Measurements from ENCODE around the gene IRX6.

Gene IRX6

DNA sequence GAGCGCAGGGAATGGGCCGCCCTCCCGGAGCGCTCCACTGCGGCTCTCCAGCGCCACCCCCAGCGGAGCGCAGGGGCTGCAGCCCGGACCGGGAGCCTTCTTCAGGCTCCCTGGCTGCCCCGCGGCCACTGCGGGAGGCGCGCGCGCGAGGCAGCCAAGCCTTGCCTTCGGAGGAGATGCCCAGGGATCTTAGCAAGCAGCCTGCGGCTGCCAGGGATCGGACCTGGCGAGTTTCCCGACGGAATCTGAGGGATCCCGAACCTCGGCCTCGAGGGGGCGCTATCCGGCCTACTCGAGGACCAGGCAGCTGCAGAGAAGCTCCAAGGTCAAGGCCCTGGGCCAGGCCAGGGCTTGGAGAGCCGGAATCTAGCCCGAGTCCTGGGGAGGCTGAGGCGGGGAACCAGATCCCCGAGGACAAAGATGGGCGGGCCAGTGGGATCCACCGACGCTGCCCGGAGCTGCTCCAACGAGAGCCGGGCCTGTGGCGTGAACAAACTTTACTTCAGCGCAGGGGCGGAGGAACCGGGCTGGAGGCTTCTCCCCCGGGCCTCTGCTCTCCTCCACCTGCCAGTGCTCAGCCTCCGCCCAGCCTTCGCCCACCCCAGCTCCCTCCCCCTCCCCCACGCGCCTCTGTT lies at the start of gene IRX6:
Gene IRX6, plus strand, starts transcription at position 567 of the 635 bp plus-strand sequence. CDS start 889 bp downstream, outside the sequence.
- peak; percentile 37 for DNase-seq (ENCODE audit: low read depth)

DNA sequence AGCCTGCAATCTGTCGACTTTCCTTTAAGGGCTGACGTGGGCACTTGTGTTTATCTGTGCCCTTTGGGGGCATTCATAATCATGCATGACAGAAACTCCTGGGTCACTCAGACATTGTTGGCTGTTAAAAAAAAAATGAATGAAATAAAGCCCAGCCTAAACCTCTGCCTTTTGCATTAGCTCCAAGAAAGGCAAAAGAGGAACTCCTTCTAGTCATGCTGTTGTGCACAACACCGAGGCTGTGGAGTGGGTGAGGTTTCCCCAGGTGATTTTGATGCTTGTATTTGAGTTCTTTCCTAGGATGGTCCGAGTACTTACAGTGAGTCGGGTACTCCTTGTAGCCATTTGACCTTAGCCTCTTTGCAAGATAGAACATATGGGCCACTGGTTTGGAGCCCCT lies 49.6 kb upstream of the IRX6 start:
- DNase-seq (ENCODE audit: low read depth) = no peak

DNA sequence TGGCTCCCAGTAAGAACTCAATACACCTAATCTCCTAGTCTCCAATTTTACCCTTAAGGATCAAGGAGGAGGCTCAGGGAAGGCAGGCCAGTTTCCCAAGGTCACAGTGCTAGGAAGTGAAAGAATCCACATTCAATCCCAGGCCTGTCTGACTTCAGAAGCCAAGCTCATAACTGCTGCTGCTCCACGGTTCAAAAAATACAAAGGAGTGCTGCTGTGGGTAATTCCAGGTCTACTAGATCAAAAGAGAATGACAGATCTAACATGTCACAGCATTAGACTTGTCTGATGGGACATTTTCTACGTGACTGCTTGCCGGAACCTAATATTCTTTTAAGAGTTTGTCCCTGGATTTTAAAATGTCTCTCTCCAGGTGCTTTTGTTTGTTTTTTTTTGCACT lies 48.8 kb upstream of the IRX6 start:
- DNase-seq (ENCODE audit: low read depth) = no peak

DNA sequence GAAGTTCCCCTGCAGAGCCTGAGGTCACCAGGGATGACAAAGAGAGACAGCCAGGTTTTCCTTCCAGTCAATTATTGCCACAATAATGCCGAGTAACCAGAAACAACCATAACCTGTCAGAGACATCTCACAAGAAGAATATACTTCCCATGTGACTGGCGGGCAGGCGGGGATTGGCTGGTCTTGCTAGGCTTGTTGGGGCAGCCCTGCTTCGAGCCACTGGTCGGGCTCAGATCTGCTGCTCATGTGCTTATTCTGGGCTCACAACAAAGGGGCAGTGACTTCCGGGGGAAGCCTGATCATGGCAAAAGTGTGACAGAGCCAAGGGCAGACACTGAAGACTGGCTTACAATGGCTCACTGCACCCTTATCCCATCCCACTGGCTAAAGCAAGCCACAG lies 48.1 kb upstream of the IRX6 start:
- no peak for DNase-seq (ENCODE audit: low read depth)

DNA sequence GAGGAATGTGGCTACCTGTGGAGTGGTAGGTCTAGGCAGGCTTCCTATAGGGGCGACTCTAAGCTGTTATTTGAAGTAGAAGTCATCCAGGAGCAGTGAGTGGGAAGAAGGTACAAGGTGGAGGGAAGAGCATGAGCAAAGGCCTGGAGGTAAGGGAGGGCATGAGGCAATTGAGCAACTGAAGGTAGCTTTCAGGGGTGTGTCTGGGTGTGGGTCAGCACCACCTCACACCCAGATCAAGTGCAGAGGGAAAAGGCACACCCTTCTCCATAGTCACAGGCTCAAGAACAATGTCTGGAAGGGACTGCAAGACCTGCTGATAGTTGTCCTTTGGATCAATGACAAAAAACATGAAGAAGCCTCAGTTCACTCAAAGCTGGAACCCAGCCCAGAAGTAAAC lies 46.5 kb upstream of the IRX6 start:
- no peak for DNase-seq (ENCODE audit: low read depth)

DNA sequence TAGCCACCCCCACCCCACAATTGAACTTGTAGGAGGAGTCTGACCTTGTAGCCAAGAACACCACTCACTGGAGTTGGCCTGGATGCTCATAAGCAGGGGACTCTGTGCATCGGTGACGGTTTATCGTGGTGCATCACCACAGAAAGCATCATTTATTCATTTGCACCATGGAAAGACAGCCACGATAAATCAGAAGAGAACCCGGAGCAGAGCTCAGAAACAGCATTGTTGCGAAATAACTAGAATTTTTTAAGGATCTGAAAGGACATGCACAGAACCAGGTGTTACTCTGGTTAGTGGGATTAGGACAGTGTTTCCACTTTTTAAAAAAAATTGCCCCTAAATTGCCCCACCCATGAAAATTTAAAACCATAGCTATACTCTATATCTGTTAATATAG lies 44.4 kb upstream of the IRX6 start:
- DNase-seq (ENCODE audit: low read depth) = no peak

DNA sequence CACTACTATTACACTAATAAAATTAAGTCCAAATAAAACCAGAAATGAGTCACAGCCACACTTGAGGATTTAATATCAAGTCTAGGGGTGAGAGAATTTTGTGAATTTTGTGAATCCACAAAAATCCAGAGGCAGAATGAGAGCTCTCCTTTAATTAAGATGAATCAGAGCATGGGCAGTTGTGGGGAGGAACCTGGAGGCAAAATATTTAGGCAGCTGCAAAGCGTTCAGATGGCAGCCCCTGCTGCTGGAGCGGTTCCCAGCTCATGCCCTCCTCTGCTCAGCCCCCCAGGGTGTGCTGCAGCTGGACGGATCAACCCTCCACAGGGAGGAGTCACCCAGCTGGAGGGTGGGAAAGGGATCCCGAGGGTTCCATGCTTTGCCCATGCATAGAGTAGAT lies 43.4 kb upstream of the IRX6 start:
- no peak for DNase-seq (ENCODE audit: low read depth)

DNA sequence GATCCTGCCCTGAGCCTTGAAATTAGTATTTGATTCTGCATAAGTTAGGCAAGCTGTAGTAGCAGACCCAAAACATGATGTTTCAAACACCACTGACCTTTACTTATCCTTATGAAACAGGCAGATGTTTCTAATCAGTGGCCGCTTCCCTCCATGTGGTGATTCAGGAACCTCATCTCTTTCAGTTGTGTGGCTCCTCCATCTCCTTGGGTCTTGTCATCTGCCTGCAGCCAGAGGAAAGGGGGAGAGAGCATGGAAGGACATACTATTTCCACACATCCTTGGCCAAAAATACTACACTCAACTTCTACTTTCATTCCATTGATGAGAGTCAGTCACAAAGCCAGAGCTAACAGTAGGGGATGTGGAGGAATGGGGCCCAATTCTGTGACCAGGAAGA lies 41.6 kb upstream of the IRX6 start:
- no peak for DNase-seq (ENCODE audit: low read depth)

DNA sequence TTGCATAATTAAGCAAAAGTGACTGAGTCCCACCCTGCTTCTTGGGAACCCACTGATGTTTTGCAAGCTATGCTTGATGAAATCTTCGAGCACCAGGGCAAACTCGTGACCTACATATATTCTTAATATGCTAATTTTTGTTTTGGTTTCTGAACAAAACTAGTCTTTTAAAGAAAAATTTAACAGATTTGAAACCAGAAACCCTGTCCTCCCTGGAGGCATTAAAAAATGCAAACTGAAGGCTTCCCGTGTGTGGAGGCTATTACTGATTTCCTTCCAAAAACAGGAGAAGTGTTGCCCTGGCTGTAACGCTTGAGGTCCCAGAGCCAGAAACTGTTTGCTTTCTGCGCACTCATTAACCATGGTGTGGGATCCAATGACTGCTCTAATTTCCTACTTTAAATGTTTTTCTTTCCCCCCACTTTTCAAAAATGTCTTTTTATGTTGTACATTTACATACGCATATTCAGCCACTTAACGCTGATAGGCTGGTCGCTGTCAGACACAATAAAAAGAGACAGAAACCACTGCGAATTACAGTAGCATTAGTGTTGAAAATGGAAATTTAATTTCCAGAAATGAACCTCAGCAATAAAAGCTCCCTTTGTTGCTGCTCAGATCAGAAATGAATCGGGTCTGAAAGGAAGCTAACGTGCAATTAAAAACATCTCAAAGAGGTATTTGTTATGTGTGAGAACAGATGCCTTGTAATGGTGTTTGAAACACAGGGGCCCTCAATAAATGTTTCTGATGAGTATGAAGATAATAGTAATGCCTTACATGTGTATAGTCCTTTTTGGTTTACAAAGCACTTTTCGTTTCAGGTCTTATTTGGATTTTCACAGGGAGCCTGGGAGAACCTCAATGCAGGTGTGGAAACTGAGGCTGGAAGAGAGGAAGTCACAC lies 39.9 kb upstream of the IRX6 start:
- DNase-seq (ENCODE audit: low read depth) = no peak

DNA sequence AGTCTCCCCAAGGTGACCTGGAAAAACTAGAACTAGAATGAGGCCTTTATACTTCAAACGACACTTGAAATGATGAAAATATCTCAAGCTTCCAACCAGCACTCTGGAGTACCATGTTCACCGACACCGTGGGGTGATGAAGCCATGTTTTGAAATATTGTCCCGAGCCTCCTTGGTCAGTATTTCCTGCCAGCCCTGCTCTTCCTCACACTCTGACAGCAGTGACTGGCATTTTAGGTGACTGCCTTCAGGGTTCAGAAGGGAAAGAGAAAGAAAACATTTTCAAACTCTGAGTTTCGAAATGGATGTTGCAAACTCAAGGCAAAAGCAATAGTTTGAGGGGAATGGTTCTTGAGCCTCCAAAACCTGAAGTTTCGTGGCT lies 39.3 kb upstream of the IRX6 start:
- DNase-seq (ENCODE audit: low read depth) = no peak

DNA sequence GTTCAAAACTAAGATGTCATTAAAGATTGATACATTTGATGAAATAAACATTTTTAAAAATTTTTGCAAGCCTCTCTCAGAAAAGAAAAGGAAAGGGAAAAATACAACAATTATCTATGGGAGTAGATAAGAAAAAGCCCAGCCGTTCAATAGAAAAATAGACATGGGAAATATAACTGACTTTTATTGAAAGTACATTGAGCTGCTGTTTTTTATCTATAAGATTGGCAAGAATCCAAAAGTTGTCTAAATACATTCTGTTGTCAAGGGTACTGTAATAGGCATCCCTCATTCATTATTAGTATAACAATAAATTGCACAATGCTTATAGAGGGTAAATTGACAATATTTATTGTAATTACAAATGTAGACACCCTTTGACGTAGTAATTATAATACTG lies 38.4 kb upstream of the IRX6 start:
- DNase-seq (ENCODE audit: low read depth) = no peak

DNA sequence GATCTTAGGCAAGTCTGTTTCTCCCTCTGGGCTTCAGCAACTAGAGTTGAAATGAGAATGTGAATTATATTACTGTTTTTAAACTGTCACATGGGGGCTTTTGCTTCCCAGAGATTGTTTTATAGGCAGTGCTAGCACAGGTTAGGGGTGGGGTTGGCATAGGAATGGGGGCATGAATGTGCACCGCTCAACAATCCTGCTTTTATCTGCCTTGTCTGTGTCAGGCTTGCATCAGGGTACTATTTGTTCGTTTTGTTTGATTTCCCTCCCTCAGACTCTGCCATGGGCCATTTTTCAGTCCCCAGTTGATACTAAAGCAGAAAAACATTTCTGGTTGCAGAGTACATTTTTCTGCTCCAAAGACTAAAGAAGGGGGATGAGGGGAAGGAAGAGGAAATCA lies 34.6 kb upstream of the IRX6 start:
- DNase-seq (ENCODE audit: low read depth) = no peak

DNA sequence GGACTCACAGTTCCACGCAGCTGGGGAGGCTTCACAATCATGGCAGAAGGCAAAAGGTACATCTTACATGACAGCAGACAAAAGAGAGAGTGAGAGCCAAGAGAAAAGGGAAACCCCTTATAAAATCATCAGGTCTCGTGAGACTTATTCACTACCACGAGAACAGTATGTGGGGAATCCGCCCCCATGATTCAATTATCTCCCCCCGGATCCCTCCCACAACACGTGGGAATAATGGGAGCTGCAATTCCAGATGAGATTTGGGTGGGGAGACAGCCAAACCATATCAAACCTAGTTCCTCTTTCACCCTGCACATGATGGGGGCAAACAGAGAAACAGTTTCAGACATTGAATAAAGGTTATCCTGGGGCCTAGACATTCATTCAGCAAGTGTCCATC lies 32.2 kb upstream of the IRX6 start:
- no peak for DNase-seq (ENCODE audit: low read depth)

DNA sequence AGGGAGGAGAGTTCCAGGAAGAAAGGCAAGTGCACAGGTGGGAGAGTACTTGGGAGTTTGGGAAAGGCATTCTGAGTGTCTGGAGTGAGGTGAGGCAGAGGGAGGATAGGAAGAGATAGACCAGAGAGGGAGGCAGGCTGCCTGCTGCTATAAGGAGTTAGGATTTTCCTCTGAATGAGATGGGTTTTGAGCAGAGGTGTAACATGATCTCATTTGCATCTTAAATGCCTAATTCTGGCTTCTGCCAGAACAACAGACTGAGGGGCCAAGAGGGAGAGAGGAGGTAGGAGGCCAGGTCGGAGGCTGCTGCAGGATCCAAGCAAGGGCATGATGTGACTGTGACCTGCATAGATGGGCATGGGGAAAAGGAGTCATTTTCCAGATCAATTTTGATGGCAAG lies 31.5 kb upstream of the IRX6 start:
- no peak for DNase-seq (ENCODE audit: low read depth)

DNA sequence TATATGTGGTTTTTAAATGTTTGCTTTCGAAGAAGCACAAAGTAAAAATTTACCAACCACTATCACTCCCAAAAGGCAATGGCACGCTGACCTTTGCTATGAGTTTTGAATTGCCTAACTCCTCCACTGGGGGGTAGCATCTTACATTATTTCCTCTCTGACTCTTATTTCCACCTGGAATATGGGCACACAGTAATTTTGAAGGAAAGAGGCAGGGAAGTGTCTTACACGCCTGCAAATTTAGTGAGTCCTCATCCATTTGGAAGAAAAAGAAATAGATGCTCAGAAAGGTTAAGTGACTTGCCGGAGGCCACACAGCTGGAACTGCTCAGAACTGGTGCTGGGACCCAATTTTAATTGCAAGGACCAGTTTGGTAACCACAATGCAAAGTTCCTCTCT lies 29.9 kb upstream of the IRX6 start:
- DNase-seq (ENCODE audit: low read depth) = no peak

DNA sequence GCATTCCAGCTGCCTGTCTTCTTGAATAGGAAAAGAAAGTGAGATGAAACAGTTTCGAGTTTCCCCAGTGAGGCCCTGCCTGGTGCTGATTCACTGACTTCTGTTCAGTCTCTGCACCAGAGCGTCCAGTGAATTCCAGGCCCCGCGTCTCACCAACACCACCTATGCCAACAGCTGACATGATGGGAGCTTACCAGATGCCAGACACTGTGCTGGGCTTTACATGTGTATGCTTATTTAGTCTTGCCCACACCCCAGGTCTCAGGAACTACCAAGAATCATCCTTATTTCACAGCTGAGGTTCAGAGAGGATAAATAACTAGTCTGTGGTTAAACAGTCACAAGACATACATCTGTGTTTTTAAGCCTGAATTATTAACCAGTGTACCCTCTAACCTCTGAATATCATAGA lies 29.1 kb upstream of the IRX6 start:
- peak; percentile 33 for DNase-seq (ENCODE audit: low read depth)

DNA sequence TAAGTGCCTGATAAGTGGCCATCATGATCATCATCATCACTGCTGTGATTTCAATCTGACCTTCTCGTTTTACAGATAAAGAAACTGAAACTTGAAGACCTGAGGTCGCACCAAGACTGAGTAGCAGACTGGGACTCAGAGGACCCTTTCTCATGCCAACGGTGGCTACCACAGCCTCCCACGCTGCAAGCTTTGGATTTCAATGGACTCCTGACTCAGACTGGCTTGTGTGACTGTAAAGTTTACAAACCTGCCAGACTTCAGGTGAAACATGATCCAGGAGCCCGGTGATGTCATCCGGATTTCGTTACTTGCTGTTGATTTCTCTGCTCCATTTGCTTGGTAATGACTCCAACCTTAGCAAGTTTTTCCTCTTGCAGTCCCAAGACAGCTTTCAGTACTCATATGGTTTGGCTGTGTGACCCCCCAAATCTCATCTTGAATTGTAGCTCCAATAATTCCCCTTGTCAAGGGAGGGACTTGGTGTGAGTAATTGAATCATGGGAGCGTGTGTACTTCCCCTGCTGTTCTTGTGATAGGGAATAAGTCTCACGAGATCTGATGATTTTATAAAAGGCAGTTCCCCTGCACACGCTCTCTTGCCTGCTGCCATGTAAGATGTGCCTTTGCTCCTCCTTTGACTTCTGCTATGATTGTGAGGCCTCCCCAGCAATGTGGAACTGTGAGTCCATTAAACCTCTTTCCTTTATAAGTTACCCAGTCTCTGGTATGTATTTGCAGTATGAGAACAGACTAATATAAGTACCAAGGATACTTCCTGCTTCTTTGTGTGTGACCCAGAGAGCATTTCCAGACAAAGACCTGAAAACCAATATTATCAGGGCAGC lies 26.7 kb upstream of the IRX6 start:
- DNase-seq (ENCODE audit: low read depth) = peak; percentile 20

DNA sequence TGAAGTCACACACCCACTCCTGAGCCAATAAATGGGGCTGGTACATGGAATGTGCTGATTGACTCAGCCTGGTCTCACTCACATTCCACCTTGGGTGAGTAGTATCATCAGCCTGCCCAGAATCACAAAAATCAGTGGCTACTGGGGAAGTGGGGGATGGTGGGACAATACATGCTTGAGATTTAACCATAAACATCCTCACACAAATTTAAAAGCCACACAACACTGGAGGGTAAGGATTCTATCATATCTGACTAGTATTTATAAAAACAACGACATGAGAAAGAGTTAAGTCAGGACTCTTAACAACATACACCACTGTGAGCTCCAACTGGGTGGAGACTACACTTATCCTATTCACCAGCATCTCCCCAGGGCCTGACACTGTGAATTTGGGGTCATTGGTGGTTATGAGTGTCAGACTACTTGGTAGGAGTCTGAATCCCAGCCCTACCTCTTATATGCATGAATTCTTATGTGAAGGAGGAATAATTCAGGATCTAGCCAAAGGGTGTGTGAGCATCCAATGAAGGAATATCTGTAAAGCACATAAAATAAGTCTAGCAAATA lies 26.0 kb upstream of the IRX6 start:
- peak; percentile 36 for DNase-seq (ENCODE audit: low read depth)

DNA sequence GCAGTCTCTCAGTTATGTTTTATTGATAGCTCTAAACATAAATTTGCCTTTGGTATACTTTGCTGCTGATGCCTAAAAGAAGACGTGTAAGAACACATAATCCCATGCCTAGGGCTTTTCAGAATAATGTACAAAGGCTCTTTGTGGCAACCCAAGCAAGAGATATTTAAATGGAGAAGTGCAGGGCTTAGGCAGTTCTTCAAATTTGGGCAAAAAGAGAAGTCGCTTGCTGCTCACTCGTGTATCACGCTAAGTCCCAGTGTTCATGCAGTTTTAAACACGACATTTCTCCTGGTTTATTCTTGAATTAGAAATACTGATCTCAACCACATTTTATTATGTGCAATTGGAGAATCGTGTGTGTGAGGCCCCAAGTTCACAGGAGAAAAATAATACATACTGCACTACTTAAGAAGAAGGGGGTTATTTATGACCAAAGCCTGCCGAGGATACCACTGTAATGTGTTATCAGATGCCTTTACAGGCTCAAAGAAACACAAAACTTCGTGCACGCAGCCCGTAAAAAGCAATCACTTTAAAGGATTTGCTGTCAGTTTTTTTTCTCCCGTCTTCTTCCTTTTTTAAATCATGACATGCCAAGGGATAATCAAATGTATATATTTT lies 22.5 kb upstream of the IRX6 start:
- no peak for DNase-seq (ENCODE audit: low read depth)

DNA sequence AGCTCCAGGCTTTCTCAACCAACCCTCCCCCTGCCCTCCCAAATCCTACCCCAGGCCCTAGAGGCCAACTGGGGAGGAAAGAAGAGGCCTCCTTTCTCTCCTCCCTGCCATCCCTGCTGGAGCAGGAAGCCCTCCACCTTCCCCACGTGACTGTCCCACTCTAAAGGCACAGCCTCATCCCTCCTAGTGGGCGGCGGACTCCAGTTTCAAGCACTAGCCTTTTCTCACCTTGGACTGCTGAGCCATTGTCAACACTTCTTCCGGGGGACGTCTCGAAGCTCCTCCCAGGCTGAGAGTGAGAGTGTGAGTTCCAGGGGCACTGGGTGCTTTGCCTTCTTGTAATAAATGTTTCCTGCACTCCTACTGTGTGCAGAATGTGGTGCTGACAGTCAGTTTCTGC lies 21.4 kb upstream of the IRX6 start:
- DNase-seq (ENCODE audit: low read depth) = no peak

DNA sequence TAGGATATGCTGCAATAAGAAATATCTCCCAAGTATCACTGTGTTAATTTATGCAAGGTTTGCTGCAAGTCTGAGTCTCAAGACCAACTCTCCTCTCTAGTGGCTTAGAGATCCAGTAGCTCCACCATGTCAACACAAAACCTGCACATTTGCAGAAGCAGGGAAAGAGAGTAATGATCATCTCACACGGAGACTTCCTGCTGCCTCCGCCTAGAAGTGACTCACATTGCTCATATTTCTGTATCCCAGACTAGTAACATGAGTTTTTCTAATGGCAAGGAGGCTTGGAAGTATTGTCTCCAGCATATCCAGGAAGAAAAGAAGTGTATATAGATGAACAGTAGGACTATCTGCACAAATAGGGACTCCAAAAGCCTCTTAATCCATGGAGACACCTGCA lies 15.0 kb upstream of the IRX6 start:
- DNase-seq (ENCODE audit: low read depth) = no peak

DNA sequence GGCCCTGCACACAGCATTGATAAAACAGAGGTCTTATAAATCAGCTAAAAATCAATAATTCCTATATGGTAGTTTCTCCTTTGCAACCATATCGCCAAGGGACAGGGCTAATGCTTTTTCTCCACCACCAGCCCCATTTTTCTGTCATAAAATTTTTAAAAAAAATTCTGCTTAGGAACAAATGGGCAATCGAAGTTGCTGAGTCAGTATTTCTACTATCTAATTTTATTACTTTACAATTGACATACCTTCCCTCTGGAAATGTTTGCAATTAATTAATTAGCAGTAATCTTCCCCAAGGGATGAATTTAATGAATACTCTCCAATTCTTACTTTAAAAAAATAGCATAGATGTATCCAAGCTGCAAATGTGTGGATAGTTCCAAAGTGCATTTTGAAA lies 1.7 kb upstream of the IRX6 start:
- DNase-seq (ENCODE audit: low read depth) = no peak
